ENCODE data around the gene KLC1.

KLC1 gene

DNA sequence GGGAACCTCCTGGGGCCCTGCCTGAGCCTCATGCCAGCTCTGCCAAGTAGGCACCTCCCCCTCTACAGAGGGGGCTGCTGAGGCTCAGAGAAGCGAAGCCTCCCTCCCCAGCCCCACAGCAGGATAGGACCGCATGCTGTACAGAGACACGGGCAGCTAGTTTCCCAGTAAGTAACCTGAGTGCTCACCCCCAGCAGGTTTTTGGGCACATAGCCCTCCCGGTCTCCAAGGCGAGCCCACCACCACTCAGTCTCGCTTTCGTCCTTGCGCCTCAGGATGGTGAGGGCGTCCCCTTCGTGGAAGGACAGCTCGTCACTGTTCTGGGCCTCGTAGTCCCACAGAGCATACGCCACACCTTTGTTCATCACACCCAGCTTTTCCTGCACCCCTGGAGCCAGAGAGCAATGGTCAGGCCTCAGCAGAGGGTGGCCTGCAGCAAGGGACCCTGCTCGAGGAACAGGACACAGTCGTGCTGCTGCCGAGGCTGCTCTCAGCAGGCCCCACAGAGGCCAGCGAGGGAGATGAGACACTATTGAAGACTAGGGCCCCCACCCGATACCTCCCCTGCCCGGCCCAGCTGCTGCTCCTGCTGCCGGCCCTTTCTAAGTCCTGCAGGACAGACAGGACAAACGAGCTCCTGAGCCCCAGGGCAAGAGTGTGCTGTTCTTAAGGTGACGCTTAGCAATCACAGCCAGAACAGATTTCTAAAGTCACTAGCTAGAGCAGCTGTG lies 107.0 kb downstream of the KLC1 start:
- no peak for DNase-seq (ENCODE audit: low spot score)

DNA sequence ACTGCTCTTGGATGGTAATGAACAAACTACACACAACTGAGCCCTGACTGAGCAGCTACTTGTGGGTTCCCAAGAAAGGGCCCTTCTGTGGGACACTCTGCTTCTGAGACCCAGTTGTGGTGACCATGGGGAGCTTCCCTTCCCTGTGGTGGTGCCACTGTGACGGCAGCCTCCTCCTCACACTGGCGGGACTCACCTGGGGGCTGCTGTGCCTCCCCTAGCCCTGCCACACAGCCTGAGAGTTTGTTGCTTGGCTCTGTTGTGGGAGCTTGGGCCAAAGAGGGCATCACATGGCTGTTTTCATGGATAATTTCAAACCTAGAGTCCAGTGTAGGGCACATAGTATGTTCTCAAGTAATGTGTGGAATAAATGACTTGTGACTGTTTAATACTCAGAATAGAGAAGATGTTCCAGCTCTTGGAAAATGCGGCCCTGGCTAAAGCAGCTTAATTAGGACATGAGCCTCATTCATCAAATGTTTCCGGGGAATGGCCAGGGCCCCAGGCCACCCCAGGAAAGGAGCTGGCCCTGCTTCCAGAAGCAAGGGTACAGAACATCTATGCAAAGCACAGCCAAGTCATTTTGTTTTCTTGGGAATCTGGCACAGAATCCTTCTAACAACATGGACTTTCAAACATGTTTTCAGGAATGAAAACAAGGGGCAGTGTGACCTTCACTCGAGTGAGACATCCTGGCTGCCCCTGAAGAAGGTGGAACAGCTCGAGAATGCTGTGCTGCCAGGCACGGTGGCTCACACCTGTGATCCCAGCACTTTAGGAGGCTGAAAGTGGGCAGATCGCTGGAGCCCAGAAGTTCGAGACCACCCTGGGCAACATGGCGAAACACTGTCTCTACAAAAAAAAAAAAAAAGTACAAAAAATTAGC lies 107.8 kb downstream of the KLC1 start:
- DNase-seq (ENCODE audit: low spot score) = no peak

DNA sequence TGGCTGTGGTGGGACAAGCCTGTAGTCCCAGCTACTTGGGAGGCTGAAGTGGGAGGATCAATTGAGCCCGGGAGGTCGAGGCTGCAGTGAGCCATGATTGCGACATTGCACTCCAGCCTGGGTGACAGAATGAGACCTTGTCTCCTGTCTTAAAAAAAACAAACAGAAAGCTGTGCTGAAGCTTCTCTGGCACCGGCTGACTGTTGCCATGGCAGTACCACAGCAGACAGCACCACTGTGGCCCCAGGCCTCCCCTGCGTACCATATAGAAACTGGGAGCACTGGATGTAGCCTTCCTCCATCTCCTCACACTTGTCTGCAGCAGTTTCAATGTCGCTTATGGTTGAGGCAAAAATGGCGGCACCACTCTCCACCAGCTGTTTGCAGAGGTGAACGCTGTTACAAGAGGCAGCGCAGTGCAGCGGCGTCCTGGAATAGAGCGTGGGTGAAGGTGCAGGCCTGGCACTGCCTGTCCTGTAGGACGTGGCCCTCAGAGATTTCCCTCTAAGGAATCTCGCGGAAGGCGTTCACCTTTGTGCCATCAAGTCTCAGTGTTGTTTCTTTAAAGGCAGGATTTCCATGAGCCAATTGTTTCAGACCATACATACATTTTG lies 108.5 kb downstream of the KLC1 start:
- no peak for DNase-seq (ENCODE audit: low spot score)

DNA sequence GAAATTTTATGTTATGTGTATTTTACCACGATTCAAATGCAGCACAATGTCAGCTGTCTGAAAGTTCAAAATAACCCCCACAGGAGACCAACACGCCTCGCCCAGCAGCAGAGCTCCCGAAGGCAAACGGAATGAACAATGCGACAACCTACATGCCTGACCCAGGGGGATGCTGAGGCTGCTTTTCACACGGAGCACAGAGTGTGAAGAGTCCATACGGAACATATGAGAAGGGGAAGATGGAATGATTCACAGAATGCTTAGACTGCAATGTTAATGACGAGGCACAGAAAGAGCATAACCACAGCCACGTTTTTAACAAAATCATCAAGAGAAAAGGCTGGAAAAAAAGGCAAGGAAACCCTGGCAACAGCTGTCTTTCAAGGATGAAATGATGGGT lies 109.2 kb downstream of the KLC1 start:
- DNase-seq (ENCODE audit: low spot score) = no peak

DNA sequence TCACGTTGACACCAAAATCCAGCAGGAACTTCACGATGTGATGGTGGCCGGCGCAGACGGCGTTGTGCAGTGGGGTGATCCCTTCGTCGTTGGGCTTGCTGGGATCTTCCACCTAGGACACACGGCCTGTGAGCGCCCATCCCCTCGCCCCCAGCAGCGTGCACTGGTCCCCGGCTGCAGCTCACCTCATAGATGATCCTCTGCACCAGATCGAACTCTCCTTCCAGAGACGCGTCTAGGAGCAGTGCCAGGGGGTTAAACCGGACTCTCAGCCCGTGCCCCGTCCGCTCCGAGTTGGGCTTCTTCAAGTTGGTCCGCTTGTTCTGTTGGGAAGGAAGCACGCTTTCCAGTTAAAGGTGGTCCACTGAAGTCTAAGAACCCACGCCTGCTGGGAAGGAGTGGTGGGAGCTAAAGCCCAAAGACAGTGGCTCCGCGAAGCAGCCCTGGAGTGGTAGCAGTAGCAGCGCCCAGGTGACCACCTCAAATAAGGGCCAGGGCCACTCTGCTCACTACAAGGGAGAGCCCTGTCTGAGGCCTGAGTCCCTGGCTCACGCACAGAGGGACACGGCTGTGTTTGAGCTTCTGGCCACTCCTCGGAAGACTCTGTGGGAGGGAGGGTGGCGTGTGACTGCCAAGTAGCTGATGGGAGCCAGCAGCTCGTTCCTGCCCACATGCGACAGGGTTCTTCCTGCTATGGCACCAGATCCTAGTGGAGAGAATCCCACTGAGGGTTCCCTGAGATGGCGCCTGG lies 109.9 kb downstream of the KLC1 start:
- no peak for DNase-seq (ENCODE audit: low spot score)

DNA sequence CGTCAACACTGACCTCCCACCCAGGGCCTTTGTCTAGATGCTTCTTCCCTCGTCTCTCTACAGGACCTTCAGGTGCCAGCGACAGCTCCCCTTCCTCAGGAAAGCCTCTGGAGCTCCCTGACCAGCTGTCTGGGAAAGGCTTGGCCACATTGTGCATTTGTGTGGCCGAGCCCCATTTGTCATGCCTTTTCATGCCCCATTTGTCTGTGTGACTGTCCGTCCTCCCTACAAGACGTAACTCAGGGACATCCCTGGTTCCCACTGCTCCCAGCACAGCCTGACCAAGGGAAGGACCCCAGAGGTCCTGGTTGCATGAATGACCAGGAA lies 110.4 kb downstream of the KLC1 start:
- DNase-seq (ENCODE audit: low spot score) = no peak

DNA sequence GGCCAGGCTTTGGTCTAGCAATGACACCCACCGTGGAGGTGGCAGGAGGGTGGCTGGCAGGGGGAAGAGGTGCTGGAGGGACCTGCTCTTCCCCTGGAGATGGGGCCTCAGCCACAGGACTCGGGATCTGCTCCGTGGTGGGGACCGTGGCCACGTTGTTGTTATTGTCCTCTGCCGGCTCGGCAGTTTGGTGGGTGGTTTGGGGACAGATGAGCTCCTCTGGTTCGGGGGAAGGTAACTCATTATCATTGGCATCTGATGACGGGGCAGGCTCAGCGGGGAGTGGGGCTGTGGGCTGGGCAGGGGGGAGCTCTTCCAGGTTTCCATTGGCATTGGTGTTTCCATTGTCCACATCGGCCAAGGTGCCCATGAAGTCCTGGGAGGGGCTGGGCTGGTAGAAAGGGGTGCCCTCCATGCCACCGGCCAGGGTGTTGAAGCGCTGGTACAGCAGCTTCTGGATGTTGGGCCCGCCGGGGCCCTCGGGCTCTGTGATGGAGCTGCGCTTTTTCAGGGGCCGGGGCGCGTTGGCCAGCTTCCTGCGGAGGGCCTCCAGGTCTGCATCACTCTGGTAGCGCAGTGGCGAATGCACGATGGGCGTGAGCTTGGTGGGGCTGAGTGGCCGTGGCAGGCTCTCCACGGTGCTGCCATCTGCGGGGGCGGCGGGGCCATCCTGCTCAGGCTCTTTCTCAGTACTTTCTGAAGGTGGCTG lies 110.9 kb downstream of the KLC1 start:
- DNase-seq (ENCODE audit: low spot score) = no peak

DNA sequence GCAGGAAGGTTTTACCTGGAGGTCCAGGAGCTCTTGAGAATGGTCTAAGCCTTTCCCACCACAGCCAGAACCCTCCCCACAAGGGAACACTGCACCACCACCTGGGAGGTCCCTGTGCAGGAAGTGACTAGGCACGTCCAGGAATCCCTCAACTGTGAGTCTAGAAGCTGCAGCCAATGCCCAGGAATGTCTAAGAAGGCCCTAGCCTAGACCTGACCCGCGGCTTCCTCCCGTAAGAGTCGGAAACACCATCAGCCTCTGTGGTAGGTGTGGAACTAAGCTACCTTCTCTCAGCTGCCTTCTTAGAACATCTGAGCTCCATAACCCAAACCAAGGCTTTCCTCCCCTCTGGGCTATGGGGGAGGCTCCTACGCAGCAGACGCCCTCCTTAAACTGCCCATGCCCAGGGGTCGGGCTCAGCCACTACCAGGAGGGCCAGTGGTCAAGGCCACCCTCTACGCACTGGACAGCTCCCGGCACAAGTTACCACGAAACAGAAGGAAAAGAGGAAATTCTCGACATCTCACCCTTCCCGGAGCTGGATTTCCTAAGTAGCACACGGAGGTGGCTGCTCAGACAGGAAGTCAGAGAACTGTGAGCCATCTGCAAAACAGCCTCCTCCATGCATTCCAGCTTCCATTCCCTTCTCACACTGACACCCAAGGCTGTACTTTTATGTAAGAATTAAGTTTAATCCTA lies 112.1 kb downstream of the KLC1 start:
- DNase-seq (ENCODE audit: low spot score) = no peak

DNA sequence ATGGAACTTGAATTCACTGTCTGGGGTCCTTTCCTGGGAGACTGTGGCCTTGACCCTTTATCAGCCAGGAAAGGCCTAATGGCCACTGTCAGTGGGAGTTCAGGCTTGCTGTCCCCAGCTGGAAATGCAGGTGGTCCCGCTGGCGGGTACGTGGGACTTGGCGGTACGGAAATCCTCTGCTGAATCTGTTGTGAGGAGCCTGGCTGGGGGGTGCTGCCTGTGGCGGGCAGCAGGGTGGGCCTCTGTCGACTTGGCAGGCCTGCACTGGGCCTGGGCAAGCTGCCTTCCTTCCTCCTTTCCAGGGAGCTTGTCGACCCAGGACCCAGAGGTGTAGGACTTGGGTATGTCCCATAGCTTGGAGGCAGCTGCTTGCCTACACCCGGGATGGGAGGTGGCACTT lies 112.9 kb downstream of the KLC1 start:
- DNase-seq (ENCODE audit: low spot score) = no peak

DNA sequence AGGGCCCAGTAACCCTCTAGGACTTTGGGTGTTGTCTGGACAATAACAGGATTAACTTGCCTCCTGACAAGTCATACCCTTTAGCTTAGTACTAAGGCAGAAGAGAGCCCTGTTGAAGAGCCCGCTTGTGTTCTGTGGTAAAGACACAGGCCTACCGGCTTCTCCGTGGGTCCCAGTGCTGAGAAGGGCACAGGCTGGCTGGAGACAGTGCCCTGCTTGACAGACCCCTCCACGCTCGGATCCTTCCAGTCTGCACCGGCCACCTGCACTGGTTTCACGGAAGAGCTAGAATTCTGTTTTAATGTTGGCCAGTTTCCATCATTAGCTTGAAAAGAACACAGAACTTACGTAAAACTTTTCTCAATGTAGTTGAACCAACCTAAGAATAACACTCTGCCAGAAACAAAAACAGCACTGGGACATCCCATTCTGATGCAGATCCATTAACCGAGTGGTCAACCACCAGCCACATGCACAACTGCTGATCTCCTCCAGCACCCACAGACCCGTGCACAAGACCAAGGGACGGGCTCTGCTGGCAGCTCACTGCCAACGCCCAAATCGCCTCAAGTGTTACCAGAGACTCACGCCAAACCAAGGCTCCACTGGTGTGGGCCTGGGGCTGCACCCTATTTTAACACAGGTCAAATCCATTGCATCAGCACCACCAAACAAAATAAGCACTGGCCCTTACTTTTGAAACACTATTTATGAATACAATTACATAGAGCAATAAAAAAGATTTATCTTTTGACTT lies 113.7 kb downstream of the KLC1 start:
- no peak for DNase-seq (ENCODE audit: low spot score)

DNA sequence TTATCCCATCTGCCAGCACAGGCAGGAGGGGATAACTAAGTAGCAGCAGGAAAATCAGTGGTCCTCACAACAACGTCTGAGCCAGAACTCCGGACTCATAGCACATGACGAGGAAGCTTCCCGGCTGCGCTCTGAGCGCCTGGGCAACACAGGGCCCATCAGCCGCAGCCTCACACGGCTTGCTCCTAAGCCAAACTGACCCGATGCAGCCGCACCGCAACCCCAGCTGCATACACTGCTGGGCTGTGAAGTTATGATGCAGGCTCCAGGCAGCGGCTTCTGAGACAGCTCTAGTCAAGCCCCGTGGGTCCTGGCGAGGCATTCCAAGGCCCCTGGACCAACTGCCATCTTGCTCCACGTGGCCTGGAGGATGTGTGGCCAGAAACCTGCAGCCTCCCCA lies 114.7 kb downstream of the KLC1 start:
- no peak for DNase-seq (ENCODE audit: low spot score)

DNA sequence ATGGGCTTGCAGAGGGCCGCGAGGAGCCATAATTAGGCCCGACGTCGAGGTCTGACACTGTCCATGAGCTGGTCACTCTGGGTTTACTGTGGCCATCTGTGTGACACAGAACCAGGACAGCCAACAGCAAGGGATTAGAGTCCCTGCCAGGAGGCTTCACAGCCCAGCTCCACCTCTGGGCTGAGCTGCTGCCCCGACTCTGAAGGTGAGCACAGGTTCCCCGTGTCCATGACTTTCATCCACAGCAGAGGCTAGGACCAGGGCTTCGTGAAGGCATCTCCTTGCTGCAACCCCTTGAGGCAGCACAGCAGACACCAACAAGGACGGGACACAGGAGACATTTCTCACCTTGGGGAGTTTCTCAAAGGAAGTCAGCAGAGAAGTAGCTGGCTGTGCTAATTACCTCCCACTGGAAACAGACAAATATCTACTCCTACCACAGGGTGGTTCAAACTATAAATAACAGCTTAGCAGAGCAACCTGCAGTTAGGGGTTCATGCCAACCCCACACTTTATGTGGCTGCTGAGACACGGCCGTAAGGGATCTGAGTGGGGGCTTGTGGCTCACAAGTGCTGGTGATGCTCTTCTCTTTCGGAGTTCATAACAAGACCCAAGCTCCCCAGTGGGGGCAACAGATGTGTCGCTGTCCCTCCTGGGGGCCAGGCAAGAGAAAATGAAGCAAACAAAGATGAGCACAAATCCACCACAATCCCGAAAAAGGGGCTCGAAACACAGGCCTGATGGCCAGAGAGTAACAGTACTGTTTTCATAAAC lies 115.8 kb downstream of the KLC1 start:
- DNase-seq (ENCODE audit: low spot score) = no peak

DNA sequence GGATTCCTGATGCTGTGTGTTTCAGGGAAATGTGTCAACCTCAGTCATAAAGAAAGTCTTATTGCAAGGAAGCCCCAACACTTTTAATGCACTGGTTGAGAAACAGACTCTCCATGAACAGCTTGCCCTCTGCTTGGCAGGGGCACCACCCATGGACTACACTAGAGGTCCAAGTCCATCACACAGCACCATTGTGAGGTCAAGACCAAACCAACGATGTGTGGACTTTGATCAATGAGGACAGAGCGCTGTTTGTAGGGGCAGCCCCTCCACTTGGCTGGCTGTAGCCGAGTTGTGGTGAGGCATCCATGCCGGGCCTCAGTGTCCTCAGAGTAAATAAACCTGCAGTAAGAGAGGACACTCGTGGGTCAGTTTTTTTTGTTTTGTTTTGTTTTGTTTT lies 116.4 kb downstream of the KLC1 start:
- no peak for DNase-seq (ENCODE audit: low spot score)

DNA sequence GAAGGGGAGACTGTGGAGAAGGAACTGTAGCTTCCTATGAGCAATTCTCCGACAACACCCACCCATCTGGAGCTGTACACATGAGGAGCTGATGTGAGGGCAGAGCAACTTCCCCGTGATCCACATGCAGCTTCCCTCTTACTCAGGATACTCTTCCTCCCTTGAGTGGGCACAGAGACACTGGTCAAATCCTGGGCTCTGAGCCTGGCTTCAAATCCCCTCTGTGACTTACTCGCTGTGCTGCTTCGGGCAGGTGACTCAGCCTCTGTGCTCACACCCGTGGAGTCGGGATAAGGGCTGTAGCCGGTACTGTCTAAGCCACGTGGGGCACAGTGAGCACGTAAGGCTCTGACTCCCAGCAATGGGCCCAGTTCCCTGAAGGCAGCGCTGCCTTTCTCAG lies 117.7 kb downstream of the KLC1 start:
- no peak for DNase-seq (ENCODE audit: low spot score)

DNA sequence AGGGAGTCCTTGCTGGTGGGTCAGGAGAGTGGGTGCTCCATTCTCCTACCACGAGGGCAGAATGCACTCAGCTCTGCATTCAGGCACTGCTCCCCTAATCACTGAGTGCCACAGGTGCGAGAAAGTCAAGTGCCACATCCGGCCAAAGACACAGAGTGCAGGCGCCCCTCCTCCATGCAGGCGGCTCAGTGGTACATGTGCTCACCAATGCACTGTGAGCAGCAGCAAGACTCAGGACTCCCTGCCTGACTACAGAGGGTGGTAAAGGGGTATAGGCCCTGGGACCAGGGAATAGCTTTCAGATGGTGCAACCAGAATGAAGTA lies 119.5 kb downstream of the KLC1 start:
- no peak for DNase-seq (ENCODE audit: low spot score)

DNA sequence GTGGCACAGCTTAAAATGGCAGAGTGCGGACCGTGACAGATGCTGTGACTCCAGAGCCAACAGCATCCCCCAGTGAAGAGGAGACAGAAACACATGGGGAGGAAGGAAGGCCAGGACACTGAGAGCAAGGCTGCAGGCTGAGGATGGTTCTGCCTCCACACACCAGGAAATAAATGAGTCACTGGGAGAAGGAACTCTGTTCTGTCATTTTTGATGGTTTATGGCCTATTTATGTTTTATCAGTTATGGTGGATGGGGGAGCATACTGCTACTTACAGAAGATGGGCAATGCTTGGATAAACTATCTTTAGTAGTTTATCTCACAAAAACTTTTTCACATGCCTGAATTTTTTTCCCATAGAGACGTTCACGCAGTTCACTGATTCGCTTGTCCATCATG lies 120.4 kb downstream of the KLC1 start:
- DNase-seq (ENCODE audit: low spot score) = no peak

DNA sequence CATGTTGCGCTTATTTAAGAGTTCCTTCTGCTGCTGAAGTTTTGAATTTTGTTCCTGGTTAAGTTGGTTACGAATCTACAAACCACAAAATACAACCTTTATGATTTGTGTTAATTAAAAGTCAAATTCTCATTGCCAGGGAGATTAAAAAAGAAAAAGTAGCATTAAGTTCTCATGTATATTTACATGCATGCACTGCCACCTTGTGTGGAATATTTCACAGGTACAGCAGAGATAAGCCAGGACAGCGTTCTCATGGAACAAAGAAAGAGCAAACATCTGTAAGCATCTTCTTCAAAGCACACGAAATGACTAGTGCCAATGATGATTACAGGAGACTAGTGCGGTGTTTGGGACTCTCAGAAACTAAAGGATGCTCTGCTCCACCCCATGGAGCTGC lies 120.8 kb downstream of the KLC1 start:
- no peak for DNase-seq (ENCODE audit: low spot score)

All from iPS-NIHi11 (cell line).